Smooth muscle cell of the brain vasculature (primary cell): ENCODE results near the gene SLC49A4.

Source experiments
- DNase-seq: peaks from one replicate; pipeline ENCODE4 v3.0.0-alpha.2; 2012; ENCODE audit warnings: low read depth, low spot score

The SLC49A4 gene

DNA sequence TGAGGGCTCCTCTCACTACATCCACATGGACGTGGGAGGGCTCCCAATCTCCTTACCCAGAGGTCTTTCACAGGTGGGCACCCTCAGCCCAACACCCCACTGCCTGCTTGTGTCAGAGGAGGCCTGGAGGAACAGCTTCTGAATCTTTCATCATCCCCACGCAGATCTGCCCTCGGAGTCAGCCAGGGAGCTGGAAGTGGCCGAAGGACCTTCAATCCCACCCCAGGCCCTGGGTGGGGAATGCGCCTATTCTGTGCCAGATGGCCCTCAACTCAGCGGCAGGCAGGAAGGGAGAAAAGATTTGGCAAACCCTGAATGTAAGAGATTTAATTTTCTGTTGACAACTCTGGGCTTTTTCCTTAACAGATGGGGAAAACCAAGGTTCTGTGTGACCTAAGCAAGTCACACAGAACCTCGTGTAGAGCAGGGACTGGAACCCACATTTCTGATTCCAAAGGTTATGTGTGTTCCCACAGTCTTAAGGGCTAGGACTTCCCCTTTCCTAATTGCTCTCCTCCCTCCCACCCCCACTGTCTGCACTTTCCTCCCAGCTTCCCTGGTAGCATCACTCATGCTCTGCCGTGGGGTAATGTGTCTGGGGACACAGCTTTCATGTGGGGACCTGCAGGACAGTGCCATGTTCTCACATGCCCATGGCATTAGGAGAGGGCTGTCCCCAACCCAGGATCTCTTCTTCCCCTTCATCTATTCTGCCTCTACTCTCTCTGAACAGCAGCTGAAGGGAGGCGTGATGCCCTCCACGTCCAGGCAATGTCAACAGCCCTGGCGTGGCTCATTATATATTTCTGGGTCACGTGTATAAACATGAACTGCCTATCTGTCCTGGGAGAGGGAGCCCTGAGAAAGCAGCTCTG is 134.6 kb downstream of the SLC49A4 start:
- DNase-seq, result no peak

DNA sequence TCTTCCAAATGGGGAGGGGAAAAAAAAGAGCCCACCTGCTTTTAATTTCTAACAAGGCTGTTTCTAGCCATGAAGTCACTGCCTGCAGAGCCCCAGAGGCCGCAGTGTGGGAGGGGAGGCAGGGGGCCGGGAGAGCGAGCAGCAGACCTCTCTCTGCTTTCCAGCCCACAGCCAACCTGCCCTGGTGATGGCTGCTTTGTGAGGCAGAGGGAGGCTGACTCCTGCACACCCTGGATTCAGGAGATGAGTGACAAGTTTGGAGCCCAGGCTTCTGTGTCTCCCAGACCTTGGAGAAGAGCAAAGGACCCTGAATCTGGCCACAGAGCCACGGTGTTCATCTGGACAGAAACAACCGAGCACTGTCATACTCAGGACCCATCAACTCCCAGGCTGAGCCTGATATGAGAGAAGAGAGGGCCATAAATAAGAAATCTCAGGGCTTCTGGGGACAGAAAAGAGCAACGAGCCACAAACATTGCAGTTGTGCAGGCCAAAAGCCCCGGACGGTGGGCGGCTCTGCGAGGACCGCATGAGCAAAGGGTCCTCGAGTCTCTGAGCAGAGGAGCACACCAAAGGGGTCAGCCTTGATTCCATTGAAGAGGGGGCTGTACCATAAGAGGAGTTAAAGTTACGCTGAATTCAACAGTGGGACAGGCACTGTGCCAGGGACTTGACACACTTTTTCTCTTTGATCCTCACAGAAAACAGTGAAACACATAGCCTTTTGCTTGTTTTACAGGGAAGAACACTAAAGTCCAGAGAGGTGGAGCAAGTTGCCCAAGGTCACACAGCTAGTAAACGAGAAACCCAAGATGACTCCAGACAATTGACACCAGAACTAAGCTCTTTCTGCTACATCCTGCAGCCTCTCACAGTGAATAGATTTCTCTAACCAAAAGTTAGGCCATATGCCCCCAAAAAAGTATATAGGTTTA is 135.5 kb downstream of the SLC49A4 start:
- no peak for DNase-seq
